NB4 (cell line): ENCODE results near the gene GH1.
"Not testable (repeated sequence)": the region's sequence is repeated elsewhere in the genome, so short reads cannot be mapped to it uniquely, and the experiment has no call there.

ENCODE experiments used
- MYC ChIP-seq: IDR thresholded peaks from 2 replicates; pipeline ENCODE4 v1.6.1; 2011; ENCODE audit warnings: low read depth, low read length
- POLR2A ChIP-seq: IDR thresholded peaks from 2 replicates; pipeline ENCODE4 v1.6.1; 2011; ENCODE audit warnings: mild to moderate bottlenecking; ENCODE audit not compliant: insufficient read length; ENCODE audit errors: extremely low read depth
- TF ChIP-seq, protein P1 (sequence below): IDR thresholded peaks from one replicate; pipeline ENCODE4 v1.5.1; 2012; ENCODE audit warnings: low read depth, low read length
- TF ChIP-seq, protein P2 (sequence below): IDR thresholded peaks from 2 replicates; pipeline ENCODE4 v1.6.1; 2011; ENCODE audit warnings: low read depth, low read length

DNA sequence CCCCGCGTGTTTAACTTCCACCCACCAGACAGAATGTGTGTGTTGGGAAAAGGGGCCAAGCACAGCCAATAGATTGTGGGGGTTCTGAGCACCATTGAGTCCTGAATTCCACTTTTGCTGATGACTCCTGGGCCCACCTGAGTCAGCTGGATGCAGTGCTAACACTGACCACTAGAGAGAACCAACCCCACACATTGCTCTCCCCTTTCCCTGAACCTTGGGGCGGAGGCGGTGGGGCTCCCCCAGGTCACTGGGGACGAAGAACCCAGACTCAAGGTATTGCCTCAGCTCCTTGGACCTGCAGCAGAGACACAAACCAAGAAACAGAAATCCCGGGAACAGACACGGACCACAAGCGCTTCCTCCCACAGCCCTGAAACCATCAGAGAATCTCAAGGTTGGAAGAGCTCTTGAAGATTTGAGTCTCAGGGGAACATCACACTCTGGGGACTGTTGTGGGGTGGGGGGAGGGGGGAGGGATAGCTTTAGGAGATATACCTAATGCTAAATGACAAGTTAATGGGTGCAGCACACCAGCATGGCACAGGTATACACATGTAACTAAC is 44.5 kb downstream of the GH1 start:
- TF ChIP-seq, protein P1, sequence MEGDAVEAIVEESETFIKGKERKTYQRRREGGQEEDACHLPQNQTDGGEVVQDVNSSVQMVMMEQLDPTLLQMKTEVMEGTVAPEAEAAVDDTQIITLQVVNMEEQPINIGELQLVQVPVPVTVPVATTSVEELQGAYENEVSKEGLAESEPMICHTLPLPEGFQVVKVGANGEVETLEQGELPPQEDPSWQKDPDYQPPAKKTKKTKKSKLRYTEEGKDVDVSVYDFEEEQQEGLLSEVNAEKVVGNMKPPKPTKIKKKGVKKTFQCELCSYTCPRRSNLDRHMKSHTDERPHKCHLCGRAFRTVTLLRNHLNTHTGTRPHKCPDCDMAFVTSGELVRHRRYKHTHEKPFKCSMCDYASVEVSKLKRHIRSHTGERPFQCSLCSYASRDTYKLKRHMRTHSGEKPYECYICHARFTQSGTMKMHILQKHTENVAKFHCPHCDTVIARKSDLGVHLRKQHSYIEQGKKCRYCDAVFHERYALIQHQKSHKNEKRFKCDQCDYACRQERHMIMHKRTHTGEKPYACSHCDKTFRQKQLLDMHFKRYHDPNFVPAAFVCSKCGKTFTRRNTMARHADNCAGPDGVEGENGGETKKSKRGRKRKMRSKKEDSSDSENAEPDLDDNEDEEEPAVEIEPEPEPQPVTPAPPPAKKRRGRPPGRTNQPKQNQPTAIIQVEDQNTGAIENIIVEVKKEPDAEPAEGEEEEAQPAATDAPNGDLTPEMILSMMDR: not testable (repeated sequence)
- not testable (repeated sequence) for TF ChIP-seq POLR2A, MYC
- TF ChIP-seq, protein P2, sequence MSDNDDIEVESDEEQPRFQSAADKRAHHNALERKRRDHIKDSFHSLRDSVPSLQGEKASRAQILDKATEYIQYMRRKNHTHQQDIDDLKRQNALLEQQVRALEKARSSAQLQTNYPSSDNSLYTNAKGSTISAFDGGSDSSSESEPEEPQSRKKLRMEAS: not testable (repeated sequence)
